Subcutaneous abdominal adipose tissue (tissue), 5 donors: ENCODE results near the gene INPP5A.

Source experiments
- H3K27ac ChIP-seq: one replicate; pipeline ENCODE4 v1.7.0; 2013; ENCODE audit warnings: low read depth, mild to moderate bottlenecking, inconsistent platforms, low read length, moderate library complexity
- H3K27me3 ChIP-seq, 5 donors: one replicate each; pipeline ENCODE4 v1.7.0; 2013; ENCODE audit warnings: low read length in 5 of 5, inconsistent platforms in 1 of 5; ENCODE audit not compliant: control insufficient read depth in 5 of 5, insufficient read depth in 4 of 5
- H3K36me3 ChIP-seq, 5 donors: one replicate each; pipeline ENCODE4 v1.7.0; 2013; ENCODE audit warnings: low read length in 5 of 5; ENCODE audit not compliant: control insufficient read depth in 5 of 5, insufficient read depth in 5 of 5
- H3K4me1 ChIP-seq, 5 donors: one replicate each; pipeline ENCODE4 v1.7.0; 2013; ENCODE audit warnings: low read length in 5 of 5, mild to moderate bottlenecking in 3 of 5, moderate library complexity in 1 of 5; ENCODE audit not compliant: control insufficient read depth in 5 of 5, insufficient read depth in 5 of 5
- H3K4me3 ChIP-seq, 5 donors: one replicate each; pipeline ENCODE4 v1.7.0; 2013; ENCODE audit warnings: low read length in 5 of 5, low read depth in 1 of 5
- H3K9ac ChIP-seq, 5 donors: one replicate each; pipeline ENCODE4 v1.7.0; 2013; ENCODE audit warnings: low read length in 5 of 5, mild to moderate bottlenecking in 4 of 5, moderate library complexity in 3 of 5
- H3K9me3 ChIP-seq, 5 donors: one replicate each; pipeline ENCODE4 v1.7.0; 2013; ENCODE audit warnings: low read length in 5 of 5; ENCODE audit not compliant: control insufficient read depth in 5 of 5
- donor health status: healthy.
- donor health status: healthy.
- donor health status: healthy.
- donor health status: healthy.
- donor health status: healthy.

INPP5A gene

DNA sequence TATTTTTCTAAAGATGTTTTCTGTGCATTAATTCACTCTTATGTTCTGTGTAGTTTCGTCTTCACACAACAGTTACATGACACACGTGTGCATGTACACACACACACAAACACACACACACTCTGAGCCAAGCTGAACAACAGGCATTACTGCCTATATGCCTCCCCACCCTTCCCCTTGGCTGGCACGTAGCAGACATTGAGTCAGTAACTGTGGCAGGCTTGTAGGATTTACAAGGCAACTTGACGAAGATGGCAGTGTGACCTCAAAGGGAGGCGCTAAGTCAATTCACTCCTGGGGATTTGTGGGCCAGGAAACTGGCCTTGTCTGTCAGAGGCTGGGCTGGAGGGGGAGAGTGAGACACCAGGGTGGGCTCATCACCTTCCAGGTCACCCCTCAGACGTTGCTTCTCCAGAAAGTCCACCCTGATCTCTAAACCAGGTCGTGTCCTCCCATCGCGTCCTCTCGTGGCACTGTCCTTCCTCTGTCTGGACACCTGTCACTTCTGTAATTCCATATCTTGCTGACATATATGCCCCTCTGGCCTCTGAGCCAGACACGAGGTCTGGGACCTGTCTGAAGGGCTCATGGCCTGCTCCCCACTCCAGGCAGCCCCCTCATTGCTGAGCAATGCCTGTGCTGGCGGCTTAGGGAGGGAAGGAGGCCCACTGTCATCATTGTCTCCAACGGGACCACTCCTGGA, 41.1 kb upstream of the INPP5A start:
- no peak overlapping the region for H3K9ac ChIP-seq
- no peak overlapping the region for H3K4me3 ChIP-seq
- H3K27ac ChIP-seq: no peak overlapping the region
- H3K36me3 ChIP-seq: no peaks in the 10 kb centered on the region
- H3K27me3 ChIP-seq: peaks cover 0 to 17% (median 6%) of the 10 kb centered on the region in 5 donors
- H3K4me1 ChIP-seq: peaks cover 0 to 18% (median 4%) of the 10 kb centered on the region in 5 donors
- no peaks in the 10 kb centered on the region for H3K9me3 ChIP-seq

DNA sequence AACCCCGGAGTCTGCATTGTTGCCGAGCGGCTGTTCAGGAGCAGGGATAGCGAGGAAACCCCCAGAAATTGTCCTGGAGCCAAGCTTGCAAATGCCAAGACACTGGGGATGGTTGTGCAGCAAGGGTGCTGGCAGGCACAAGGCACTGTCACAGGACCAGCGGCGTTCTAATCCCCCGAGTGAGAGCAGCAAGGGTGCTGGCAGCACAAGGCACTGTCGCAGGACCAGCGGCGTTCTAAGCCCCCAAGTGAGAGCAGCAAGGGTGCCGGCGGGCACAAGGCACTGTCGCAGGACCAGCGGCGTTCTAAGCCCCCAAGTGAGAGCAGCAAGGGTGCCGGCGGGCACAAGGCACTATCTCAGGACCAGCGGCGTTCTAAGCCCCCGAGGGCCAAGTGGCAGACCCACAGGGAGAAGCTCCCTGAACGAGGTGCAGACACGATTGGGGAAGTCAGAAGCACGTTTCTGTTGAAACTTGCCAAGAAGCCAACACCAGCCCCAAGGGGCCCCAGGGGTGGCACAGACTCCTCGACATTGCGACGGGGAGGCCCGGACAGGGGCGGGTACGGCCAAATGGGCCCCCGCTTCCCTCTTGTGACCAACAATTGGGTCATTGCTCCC, 40.4 kb upstream of the INPP5A start:
- Histone ChIP-seq H3K9ac (no peak overlapping the region), H3K36me3 (no peaks in the 10 kb centered on the region), H3K27me3 (peaks cover 0 to 17% (median 6%) of the 10 kb centered on the region in 5 donors), H3K9me3 (no peaks in the 10 kb centered on the region), H3K27ac (no peak overlapping the region), H3K4me3 (no peak overlapping the region), H3K4me1 (peaks cover 0 to 18% (median 4%) of the 10 kb centered on the region in 5 donors)

DNA sequence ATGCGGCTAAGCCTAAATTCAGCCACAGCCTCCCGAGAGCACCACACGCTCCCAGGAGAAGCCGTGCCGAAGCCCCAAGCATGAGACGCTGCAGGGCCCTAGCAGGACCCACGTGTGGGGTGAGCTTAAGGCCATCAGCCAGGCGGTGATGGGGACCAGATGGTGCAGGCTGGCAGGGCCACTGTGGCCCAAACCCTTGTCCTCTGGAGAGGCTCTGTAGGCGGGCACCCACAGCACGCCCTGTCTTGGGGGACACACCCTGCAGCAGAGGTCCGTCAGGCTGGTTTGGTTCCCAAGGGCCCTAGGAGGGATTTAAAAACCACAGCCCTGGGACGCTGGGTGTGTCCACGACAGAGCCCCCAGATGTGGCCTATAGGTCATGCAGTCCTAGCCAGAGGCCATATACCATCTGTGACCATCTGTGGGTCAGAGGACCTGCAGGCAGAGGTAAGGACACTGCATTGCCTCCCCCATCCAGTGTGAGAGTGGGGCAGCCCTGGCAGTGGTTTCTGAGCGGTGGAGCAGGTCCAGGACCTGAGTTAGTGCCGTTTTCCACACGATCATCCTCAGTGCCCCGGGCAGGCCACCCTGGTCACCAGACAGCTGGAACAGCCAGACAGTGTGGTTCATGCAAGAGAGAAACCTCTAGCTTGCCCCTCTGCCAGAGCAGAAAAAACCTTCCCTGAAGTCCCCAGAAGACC, 39.6 kb upstream of the INPP5A start:
- Histone ChIP-seq H3K27ac (no peak overlapping the region), H3K36me3 (no peaks in the 10 kb centered on the region), H3K9me3 (no peaks in the 10 kb centered on the region), H3K4me3 (no peak overlapping the region), H3K4me1 (peaks cover 0 to 11% (median 0%) of the 10 kb centered on the region in 5 donors), H3K9ac (no peak overlapping the region), H3K27me3 (peaks cover 0 to 17% (median 9%) of the 10 kb centered on the region in 5 donors)

DNA sequence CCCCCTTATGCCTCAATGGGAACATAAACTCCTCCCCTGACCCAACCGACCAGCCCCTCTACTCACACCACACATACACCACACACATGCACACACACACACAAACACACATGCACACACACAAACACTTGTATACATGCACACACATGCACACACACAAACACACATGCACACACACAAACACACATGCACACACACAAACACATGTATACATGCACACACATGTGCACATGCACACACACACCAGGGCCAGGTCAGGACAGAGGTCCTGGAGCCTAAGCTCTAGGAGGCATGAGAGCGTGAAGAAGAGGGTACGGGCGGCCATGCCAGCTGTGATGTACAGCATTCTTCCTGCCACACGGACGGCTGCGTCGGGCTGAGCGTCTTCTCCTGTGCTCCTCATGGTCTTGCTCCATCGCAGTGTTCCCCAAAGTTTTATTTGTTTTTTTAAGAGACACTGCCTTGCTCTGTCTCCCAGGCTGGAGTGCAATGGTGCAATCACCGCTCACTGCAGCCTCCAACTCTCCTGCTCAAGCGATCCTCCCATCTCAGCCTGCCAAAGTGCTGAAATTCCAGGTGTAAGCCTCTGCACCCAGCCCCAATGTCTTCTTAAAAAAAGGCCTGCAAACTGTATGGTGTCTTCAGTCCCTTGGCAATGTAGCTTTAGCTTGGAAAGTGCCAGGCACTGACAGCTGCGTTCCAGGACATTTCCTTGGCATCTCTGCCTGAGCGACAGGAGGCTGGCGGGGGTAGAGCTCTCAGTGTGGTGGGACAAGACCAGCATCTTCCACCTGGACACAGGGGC, 38.8 kb upstream of the INPP5A start:
- Histone ChIP-seq H3K4me1 (peaks cover 0 to 11% (median 0%) of the 10 kb centered on the region in 5 donors), H3K27ac (no peak overlapping the region), H3K4me3 (no peak overlapping the region), H3K9me3 (no peaks in the 10 kb centered on the region), H3K27me3 (peaks cover 0 to 17% (median 9%) of the 10 kb centered on the region in 5 donors), H3K36me3 (no peaks in the 10 kb centered on the region), H3K9ac (no peak overlapping the region)

DNA sequence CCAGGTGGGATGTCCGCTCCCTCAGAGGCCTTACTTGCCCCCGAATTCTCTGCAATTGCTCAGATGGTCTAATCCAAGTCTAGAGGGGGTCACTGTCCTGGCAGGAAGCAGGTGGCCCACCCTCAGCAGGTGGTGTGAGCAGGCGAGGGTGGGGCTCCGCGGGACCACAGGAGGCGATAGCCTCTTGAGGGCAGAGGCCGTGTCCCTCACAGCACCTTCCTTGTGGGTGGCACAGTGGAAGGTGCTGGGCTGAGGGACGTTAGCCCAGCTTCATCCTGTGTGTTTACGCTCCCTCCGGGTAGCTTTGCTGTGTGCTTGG, 38.3 kb upstream of the INPP5A start:
- H3K9me3 ChIP-seq: no peaks in the 10 kb centered on the region
- H3K9ac ChIP-seq: no peak overlapping the region
- no peak overlapping the region for H3K4me3 ChIP-seq
- peaks cover 0 to 11% (median 0%) of the 10 kb centered on the region in 5 donors for H3K4me1 ChIP-seq
- H3K27me3 ChIP-seq: peaks cover 0 to 17% (median 9%) of the 10 kb centered on the region in 5 donors
- no peak overlapping the region for H3K27ac ChIP-seq
- no peaks in the 10 kb centered on the region for H3K36me3 ChIP-seq

DNA sequence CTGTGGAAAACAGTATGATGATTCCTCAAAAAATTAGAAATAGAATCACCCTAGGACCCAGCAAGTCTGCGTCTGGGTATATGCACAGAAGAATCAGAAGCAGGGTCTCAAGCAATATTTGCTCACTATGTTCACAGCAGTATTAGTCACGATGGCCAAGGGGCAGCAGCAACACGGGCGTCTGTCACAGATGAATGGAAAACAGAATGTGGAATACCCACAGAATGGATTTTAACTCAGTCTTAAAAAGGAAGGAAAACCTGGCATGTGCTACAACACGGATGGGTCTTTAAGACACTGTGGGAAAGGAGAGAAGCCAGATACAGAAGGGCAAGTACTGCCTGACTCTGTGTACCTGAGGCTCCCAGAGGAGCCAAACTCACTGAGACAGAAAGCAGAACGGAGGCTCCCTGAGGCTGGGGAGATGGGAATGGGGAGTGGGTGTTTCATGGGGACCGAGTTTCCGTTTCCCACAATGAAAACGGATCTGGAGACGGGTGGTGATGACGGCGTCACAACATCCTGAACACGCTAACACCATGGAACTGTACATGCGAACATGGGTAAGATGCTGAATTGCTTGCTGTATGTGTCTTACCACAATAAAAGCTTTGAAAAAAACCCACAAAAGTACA, 36.7 kb upstream of the INPP5A start:
- Histone ChIP-seq H3K9me3 (no peaks in the 10 kb centered on the region), H3K27me3 (peaks cover 0 to 17% (median 9%) of the 10 kb centered on the region in 5 donors), H3K4me3 (no peak overlapping the region), H3K27ac (no peak overlapping the region), H3K4me1 (peaks cover 0 to 4% (median 0%) of the 10 kb centered on the region in 5 donors), H3K9ac (no peak overlapping the region), H3K36me3 (no peaks in the 10 kb centered on the region)

DNA sequence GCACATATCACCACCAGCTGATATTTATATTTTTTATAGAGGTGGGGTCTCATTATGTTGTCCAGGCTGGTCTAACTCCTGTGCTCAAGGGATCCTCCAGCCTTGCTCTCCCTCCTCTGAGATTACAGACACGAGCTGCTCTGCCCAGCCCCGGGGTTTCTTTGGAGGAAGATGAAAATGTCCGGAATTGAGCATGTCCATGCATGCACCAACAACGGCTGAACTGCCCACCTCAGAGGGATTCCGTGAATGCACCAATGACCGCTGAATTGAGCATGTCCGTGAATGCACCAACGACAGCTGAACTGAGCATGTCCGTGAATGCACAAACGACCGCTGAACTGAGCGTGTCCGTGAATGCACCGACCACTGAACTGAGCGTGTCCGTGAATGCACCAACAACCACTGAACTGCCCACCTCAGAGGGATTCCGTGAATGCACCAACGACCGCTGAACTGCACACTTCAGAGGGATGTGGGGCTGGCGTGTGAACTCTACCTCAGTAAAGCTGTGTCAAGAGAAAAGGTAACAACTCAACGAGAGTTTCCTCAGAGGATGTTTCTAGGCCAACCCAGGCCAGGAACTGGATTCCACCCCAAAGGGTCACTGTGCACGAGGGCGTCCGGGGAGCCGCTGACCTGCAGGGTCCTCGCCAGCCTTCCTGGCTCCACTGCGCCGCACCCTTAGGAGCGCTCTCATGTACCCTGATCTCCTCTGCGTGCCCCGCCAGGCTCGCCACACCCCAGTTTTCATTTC, 34.9 kb upstream of the INPP5A start:
- Histone ChIP-seq H3K4me3 (no peak overlapping the region), H3K4me1 (peaks cover 0 to 16% (median 9%) of the 10 kb centered on the region in 5 donors), H3K36me3 (no peaks in the 10 kb centered on the region), H3K9me3 (no peaks in the 10 kb centered on the region), H3K9ac (no peak overlapping the region), H3K27ac (no peak overlapping the region), H3K27me3 (peaks cover 0 to 12% (median 8%) of the 10 kb centered on the region in 5 donors)

DNA sequence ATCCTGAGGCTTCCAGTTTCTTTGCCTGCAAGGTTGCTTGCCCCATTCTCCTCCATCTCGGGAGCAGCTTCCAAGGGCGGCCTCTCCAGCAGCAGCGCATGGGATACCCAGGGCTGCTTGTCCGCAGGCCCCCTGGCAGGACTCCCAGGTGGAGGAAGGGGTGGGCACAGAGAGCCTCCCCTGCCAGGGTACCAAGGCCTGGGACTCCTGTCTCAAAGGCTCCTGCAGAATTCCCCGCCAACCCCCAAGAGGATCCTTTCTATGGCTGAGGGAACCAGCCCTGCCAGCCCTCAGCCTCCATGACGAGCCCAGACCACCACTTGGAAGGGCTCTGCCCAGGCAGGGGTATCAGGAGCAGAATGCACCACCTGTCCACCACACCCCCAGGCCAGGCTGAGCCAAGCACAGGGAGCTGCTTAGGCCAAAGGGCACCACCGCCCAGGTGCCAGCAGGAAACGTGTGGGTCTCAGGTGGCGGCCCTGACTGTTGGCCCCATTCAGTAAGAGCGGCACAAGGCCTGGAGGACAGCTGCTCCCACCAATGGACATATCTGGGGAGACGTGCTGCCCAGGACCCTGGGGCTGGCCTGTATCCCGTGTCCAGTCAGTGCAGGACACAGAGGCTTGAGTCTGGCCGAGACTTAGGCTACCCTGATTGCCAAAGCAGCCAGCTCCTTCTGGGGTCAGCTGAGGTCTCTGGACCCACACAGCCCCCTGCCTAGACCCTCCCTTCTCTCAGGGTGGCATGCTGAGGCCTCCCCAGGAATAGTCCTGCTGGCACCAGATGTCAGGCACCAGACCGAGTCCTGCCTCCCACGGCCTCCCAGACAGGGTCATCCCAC, 33.8 kb upstream of the INPP5A start:
- no peaks in the 10 kb centered on the region for H3K36me3 ChIP-seq
- no peak overlapping the region for H3K4me3 ChIP-seq
- peaks cover 0 to 12% (median 8%) of the 10 kb centered on the region in 5 donors for H3K27me3 ChIP-seq
- no peak overlapping the region for H3K27ac ChIP-seq
- no peaks in the 10 kb centered on the region for H3K9me3 ChIP-seq
- peaks cover 0 to 27% (median 12%) of the 10 kb centered on the region in 5 donors for H3K4me1 ChIP-seq
- H3K9ac ChIP-seq: no peak overlapping the region
